Measurements from ENCODE around the gene CXCL10.

GRCh38 chr4:76066546-76066945 is 43.2 kb upstream of the CXCL10 start:
- TF ChIP-seq CTCF (IDR thresholded peaks at IDR 0.05; ENCODE audit: low read length) = no peak
- no peak for TF ChIP-seq EZH2 (optimal IDR thresholded peaks at IDR 0.05; ENCODE audit: low read depth, low read length)
- TF ChIP-seq EZH2phosphoT487 (IDR thresholded peaks at IDR 0.05; ENCODE audit: low read length) = no peak
